Thyroid gland (tissue), 4 donors: ENCODE measurements around the gene GIPC1. TPM values are rescaled to one million over a fixed set of nuclear protein-coding genes. Genes with fewer than 3 reads are reported as not detected.

ENCODE experiments used
- DNase-seq, 2 donors: peaks; one replicate each; pipeline ENCODE4 v3.0.0-alpha.2; 2019
- H3K27ac ChIP-seq, 3 donors: fragments of 200-600 bp; sonication (generic); 1 replicate in 2 of 3; 2 replicates in 1 of 3; pipeline ENCODE4 v1.5.1; 2016 to 2019; ENCODE audit warnings: mild to moderate bottlenecking in 1 of 3, moderate library complexity in 1 of 3
- H3K27me3 ChIP-seq: fragments of 200-600 bp; sonication (generic); one replicate; pipeline ENCODE4 v1.5.1; 2019
- H3K36me3 ChIP-seq, 2 donors: fragments of 200-600 bp; sonication (generic); one replicate each; pipeline ENCODE4 v1.5.1; 2016 to 2019
- H3K4me1 ChIP-seq, 2 donors: fragments of 200-600 bp; sonication (generic); one replicate each; pipeline ENCODE4 v1.5.1; 2017 to 2019
- H3K4me3 ChIP-seq, 3 donors: fragments of 200-600 bp; sonication (generic); replicated peaks in 1 of 3; 1 replicate in 2 of 3; 2 replicates in 1 of 3; pipeline ENCODE4 v1.5.1; 2016; ENCODE audit warnings: mild to moderate bottlenecking in 1 of 3
- H3K9me3 ChIP-seq: fragments of 200-600 bp; sonication (generic); one replicate; pipeline ENCODE4 v1.5.1; 2017
- CTCF ChIP-seq, 6 experiments: fragments of 200-600 bp in 3 of 6; fragments of 450-650 bp in 3 of 6; sonication (generic) in 3 of 6; IDR thresholded peaks; one replicate each; pipeline ENCODE4 v1.5.1; 2016 to 2019; ENCODE audit warnings: antibody characterized with exemption in 6 of 6, mild to moderate bottlenecking in 2 of 6, inconsistent platforms in 1 of 6, moderate library complexity in 1 of 6
- POLR2A ChIP-seq, 2 donors: fragments of 450-650 bp; IDR thresholded peaks; one replicate each; pipeline ENCODE4 v1.6.1; 2017; ENCODE audit warnings: antibody characterized with exemption in 2 of 2, mild to moderate bottlenecking in 2 of 2, moderate library complexity in 1 of 2
- WGBS, 2 donors: methylation state at CpG; one replicate each; pipeline ENCODE4 v1.1.5; 2017; 5-methylcytosine and 5-hydroxymethylcytosine counted together
- intact Hi-C: fragments of 100-400 bp; cut with DNase I; formaldehyde crosslinking; loops from one replicate; pipeline ENCODE4 v1.15.1; 2023
- total RNA-seq, 4 donors: library from RNA; depleted of rRNA; stranded (reverse); fragments of >200 nt; gene quantifications; one replicate each; pipeline ENCODE4 v1.2.3, GENCODE V29; 2016

Gene GIPC1
- total RNA-seq, 4 donors from 2014 or later: 34.7 to 93.7 (median 55.4) TPM

DNA sequence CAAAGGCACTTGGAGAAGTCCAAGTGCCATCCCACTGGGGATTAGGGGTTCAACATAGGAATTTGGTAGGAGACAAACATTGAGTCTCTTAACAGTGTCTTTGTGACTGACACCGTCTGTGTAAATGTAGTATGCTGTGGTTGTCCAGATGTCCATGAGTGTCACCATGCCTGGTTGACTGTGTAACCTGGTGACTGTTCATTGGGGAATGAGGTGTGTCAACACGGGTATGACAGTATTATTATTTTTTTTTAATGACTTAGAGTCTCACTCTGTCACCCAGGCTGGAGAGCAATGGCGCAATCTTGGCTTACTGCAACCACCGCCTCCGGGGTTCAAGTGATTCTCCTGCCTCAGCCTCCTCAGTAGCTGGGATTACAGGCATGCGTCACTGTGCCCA lies 46.6 kb downstream of the GIPC1 start:
- no peak overlapping the region for H3K27ac ChIP-seq
- WGBS, 2 donors: 92 to 93% methylated on average over 6 of the region's 6 CpGs
- no peak for DNase-seq
- intact Hi-C loops: no loop called here
- H3K4me3 ChIP-seq: no peak overlapping the region
- no peaks in the 10 kb centered on the region for H3K4me1 ChIP-seq
- H3K27me3 ChIP-seq: no peaks in the 10 kb centered on the region
- H3K36me3 ChIP-seq: peaks cover 58 to 79% of the 10 kb centered on the region in 2 donors
- no peak for TF ChIP-seq CTCF (IDR thresholded peaks at IDR 0.05)
- TF ChIP-seq POLR2A (IDR thresholded peaks at IDR 0.05): no peak
- H3K9me3 ChIP-seq: no peaks in the 10 kb centered on the region

DNA sequence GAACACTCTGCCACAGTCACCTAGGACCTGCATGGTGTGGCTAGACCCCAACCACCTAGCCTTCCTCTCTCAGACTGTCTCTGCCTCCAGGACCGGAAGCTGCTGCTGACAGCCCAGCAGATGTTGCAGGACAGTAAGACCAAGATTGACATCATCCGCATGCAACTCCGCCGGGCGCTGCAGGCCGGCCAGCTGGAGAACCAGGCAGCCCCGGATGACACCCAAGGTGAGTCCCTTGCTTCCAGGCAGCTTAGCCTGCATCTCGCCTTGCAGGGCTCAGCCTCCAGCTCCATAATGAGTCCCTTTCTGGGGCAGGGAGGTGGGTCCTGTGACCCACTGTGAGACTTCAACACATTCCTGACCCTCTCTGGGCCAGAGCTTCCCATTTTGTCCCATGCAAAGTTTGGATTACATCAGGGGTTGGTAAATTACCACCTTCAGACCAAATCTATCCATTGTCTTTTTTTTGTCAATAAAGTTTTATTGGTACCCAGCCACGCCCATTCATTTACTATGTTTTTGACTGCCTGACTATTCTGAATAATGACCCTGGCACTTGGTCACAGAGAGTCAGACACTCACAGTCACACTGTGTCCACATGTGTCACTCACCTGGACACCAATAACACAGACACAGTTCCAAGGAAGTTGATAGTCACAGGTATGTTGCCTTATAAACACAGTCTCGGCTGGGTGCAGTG lies 49.4 kb downstream of the GIPC1 start:
- Histone ChIP-seq H3K4me1 (no peaks in the 10 kb centered on the region), H3K9me3 (no peaks in the 10 kb centered on the region), H3K36me3 (peaks cover 81 to 88% of the 10 kb centered on the region in 2 donors), H3K27me3 (no peaks in the 10 kb centered on the region), H3K4me3 (no peak overlapping the region), H3K27ac (no peak overlapping the region)
- no peak for DNase-seq
- 91 to 96% methylated on average over 2 to 10 of the region's 10 CpGs for WGBS, 2 donors
- intact Hi-C loops: no loop called here
- TF ChIP-seq POLR2A (IDR thresholded peaks at IDR 0.05) (no peak), CTCF (IDR thresholded peaks at IDR 0.05) (no peak)

- Histone ChIP-seq H3K36me3 (peaks cover 67 to 70% of the 10 kb centered on the region in 2 donors), H3K27ac (no peak overlapping the region), H3K27me3 (no peaks in the 10 kb centered on the region), H3K9me3 (no peaks in the 10 kb centered on the region), H3K4me3 (no peak overlapping the region), H3K4me1 (no peaks in the 10 kb centered on the region)
- no peak for TF ChIP-seq POLR2A (IDR thresholded peaks at IDR 0.05)
- TF ChIP-seq CTCF (IDR thresholded peaks at IDR 0.05): no peak
- DNase-seq: no peak
- intact Hi-C loops: no loop called here
- WGBS, 2 donors: 98% methylated on average over 13 to 14 of the region's 14 CpGs
Observed at GRCh38 chr19:14443632-14444216, 52.2 kb downstream of the GIPC1 start.

DNA sequence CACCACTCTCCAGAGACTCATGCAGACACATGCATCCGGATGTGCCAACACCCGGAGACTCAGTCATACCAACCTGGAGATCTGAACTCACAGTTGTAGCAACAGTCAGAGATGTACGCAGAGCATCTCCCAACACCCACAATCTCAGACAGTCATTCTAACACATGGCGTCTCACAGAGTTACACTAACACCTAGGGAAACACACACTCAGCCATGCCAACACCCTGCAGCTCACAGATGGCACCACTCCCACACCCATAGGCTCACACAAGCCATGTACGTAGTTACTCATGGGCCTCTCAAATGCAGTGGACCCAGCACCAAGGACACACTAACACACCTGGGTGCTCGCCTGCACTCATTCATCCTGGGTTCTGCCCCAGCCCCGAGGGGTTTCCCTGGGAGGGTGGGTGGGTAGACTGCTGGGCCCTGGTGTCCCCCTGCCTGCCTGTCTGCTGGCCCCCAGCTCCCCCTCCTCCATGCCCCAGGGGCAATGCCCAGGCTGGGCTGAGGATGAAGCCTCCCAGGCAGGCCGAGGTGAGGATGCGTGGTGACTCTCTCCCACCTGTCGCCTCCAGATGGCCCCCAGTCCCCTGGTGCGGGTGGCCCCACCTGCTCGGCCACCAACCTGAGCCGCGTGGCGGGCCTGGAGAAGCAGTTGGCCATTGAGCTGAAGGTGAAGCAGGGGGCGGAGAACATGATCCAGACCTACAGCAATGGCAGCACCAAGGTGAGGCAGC lies 52.9 kb downstream of the GIPC1 start:
- no peaks in the 10 kb centered on the region for H3K4me1 ChIP-seq
- DNase-seq: no peak
- H3K9me3 ChIP-seq: no peaks in the 10 kb centered on the region
- intact Hi-C loops: no loop called here
- no peaks in the 10 kb centered on the region for H3K27me3 ChIP-seq
- no peak overlapping the region for H3K4me3 ChIP-seq
- TF ChIP-seq POLR2A (IDR thresholded peaks at IDR 0.05): no peak
- 96 to 98% methylated on average over 4 to 13 of the region's 16 CpGs for WGBS, 2 donors
- H3K36me3 ChIP-seq: peaks cover 61 to 63% of the 10 kb centered on the region in 2 donors
- no peak overlapping the region for H3K27ac ChIP-seq

DNA sequence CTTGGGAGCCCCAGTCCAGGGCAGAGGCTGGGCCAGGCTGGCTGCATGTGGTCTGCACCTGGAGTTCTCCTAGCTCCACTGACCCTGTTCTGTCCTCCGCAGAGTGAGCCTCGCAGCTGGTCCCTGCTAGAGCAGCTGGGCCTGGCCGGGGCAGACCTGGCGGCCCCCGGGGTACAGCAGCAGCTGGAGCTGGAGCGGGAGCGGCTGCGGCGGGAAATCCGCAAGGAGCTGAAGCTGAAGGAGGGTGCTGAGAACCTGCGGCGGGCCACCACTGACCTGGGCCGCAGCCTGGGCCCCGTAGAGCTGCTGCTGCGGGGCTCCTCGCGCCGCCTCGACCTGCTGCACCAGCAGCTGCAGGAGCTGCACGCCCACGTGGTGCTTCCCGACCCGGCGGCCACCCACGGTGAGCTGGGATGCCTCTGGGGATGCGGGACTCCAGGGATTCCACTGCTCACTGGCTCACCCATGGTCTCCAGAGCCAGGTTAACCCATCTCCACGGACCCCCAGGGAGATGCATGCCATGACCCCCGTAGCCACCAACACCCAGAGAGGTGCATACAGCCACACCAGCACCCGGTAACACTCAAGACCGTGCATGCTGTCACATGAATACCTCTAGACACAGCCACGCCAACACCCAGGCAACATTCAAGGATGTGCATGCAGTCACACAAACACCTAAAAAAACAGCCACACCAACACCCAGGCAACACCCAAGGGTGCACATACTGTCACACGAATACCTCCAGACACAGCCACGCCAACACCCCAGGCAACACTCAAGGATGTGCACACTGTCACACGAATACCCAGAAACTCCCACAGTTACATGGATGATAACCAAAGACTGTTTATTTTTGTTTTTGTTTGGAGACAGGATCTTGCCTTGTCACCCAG lies 54.6 kb downstream of the GIPC1 start:
- H3K36me3 ChIP-seq: peaks cover 43 to 45% of the 10 kb centered on the region in 2 donors
- TF ChIP-seq POLR2A (IDR thresholded peaks at IDR 0.05): no peak
- no peak for TF ChIP-seq CTCF (IDR thresholded peaks at IDR 0.05)
- H3K27me3 ChIP-seq: no peaks in the 10 kb centered on the region
- H3K27ac ChIP-seq: no peak overlapping the region
- no peaks in the 10 kb centered on the region for H3K4me1 ChIP-seq
- H3K4me3 ChIP-seq: no peak overlapping the region
- 90 to 92% methylated on average over 13 to 22 of the region's 34 CpGs for WGBS, 2 donors
- H3K9me3 ChIP-seq: no peaks in the 10 kb centered on the region
- intact Hi-C loops: no loop called here
- no peak for DNase-seq
